Activated T-helper 1 cell treated with anti-CD3 and anti-CD28 coated beads, Interleukin-12 subunit alpha, Interleukin-12 subunit beta, Interleukin-2, Interleukin-4 antibody, amounts not matched to agents 30 ng/mL and 10 ng/mL and 1 ng/mL, durations not matched to agents 14 hours and 24 hours and 36 hours (primary cell): ENCODE results near the gene CXorf58. TPM values are rescaled to one million over a fixed set of nuclear protein-coding genes. Genes with fewer than 3 reads are reported as not detected.
"Not testable (repeated sequence)": the region's sequence is repeated elsewhere in the genome, so short reads cannot be mapped to it uniquely, and the experiment has no call there.

ENCODE experiments used
- DNase-seq: peaks from one replicate; pipeline ENCODE4 v3.0.0; 2021; ENCODE audit warnings: low spot score
- H3K27ac Mint-ChIP-seq: one replicate; pipeline ENCODE4 v1.8.0; 2021; ENCODE audit warnings: mild to moderate bottlenecking, mixed read lengths
- H3K27me3 Mint-ChIP-seq: one replicate; pipeline ENCODE4 v1.8.0; 2022; ENCODE audit warnings: mild to moderate bottlenecking, moderate library complexity, mixed read lengths; ENCODE audit not compliant: insufficient read depth
- H3K36me3 Mint-ChIP-seq: one replicate; pipeline ENCODE4 v1.8.0; 2021; ENCODE audit warnings: low read depth, mixed read lengths
- H3K4me1 Mint-ChIP-seq: one replicate; pipeline ENCODE4 v1.8.0; 2021; ENCODE audit warnings: low read depth, mixed read lengths
- H3K4me3 Mint-ChIP-seq: one replicate; pipeline ENCODE4 v1.8.0; 2021; ENCODE audit warnings: mild to moderate bottlenecking, moderate library complexity, mixed read lengths
- H3K9me3 Mint-ChIP-seq: one replicate; pipeline ENCODE4 v1.8.0; 2021; ENCODE audit warnings: mixed read lengths
- intact Hi-C: fragments of 100-400 bp; cut with micrococcal nuclease; formaldehyde crosslinking; loops from one replicate; pipeline ENCODE4 v1.15.1; 2024
- total RNA-seq: library from RNA; stranded (reverse); gene quantifications from 2 replicates; pipeline ENCODE4 v1.2.3, GENCODE V29; 2022

The CXorf58 gene
- total RNA-seq, 1 donor from 2014 or later: not detected

DNA sequence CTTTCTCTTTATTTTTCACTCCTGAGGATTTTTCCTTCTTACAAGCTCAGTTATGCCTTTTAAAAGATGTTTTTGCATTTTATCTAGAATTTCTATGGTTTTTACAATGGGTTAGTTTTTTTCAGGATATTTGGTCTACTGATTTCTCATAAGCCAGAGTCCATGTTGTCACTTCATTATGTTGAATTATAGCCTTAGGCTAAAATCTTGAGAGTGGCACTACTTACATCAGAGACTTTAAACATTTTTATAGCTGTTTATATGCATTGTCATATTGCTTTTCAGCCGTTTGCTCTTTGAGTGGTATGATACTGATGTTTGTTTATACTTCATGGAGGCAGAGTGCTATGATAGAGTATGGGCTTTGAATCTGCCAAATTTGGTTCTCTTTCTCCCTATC lies 36.4 kb downstream of the CXorf58 start:
- Mint-ChIP-seq H3K4me1 (peaks cover 8% of the 10 kb centered on the region), H3K36me3 (peaks cover 4% of the 10 kb centered on the region), H3K27me3 (no peaks in the 10 kb centered on the region), H3K27ac (no peak overlapping the region), H3K4me3 (no peak overlapping the region), H3K9me3 (no peaks in the 10 kb centered on the region)
- intact Hi-C loops: no loop called here
- DNase-seq: no peak

- no peak for DNase-seq
- intact Hi-C loops: no loop called here
- H3K9me3 Mint-ChIP-seq: no peaks in the 10 kb centered on the region
Measured at GRCh38 chrX:23945206-23945605, 37.4 kb downstream of the CXorf58 start.

DNA sequence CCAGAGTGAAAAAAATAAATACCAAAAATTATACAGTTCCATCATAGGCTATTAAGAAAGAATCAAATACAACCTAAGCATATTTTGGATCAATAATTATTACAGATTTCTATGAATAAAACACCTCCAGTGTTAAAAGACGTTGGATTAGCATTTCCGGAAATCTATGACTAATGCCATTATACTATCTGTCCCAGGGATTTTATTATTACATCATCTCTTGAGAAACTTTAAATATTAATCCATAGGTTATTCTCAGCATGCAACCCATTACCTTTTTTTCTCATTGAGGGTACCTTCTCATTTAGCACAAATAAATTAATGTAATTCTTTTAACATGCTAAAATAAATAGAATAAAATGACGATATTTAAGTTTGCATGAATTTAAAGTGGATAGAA lies 44.6 kb downstream of the CXorf58 start:
- DNase-seq: no peak
- Mint-ChIP-seq H3K9me3 (no peaks in the 10 kb centered on the region), H3K4me3 (peak overlapping the region; percentile 60), H3K27ac (no peak overlapping the region), H3K27me3 (no peaks in the 10 kb centered on the region), H3K36me3 (no peaks in the 10 kb centered on the region), H3K4me1 (peaks cover 32% of the 10 kb centered on the region)
- intact Hi-C loops: loop anchor here (2.0 to 5.0 kb wide), 4 partner anchors 35 to 210 kb away; partner anchors contain the start of genes ACOT9, SAT1 and ZFX

More at GRCh38 chrX:23945206-23945605, 37.4 kb downstream of the CXorf58 start:
- Mint-ChIP-seq H3K27ac (no peak overlapping the region), H3K27me3 (no peaks in the 10 kb centered on the region), H3K36me3 (peaks cover 4% of the 10 kb centered on the region), H3K4me1 (peaks cover 11% of the 10 kb centered on the region), H3K4me3 (no peak overlapping the region)

- H3K4me3 Mint-ChIP-seq: peak overlapping the region; percentile 82
- H3K9me3 Mint-ChIP-seq: no peaks in the 10 kb centered on the region
- H3K4me1 Mint-ChIP-seq: peaks cover 28% of the 10 kb centered on the region
- H3K27me3 Mint-ChIP-seq: no peaks in the 10 kb centered on the region
- intact Hi-C loops: loop anchor here (1.0 to 5.0 kb wide), 8 partner anchors 34 to 211 kb away; partner anchors contain the start of genes ACOT9, CXorf58, EIF2S3 and SAT1
- peak overlapping the region; percentile 95 for H3K27ac Mint-ChIP-seq
- no peaks in the 10 kb centered on the region for H3K36me3 Mint-ChIP-seq
- DNase-seq: peak; percentile 45
Measured at GRCh38 chrX:23952984-23953907, 45.4 kb downstream of the CXorf58 start.

GRCh38 chrX:23953908-23954269 lies 46.1 kb downstream of the CXorf58 start:
- H3K9me3 Mint-ChIP-seq: no peaks in the 10 kb centered on the region
- peaks cover 24% of the 10 kb centered on the region for H3K4me1 Mint-ChIP-seq
- H3K36me3 Mint-ChIP-seq: no peaks in the 10 kb centered on the region
- no peaks in the 10 kb centered on the region for H3K27me3 Mint-ChIP-seq
- peak overlapping the region; percentile 82 for H3K4me3 Mint-ChIP-seq
- no peak for DNase-seq
- intact Hi-C loops: loop anchor here (1.0 to 5.0 kb wide), 8 partner anchors 33 to 212 kb away; partner anchors contain the start of genes ACOT9, CXorf58, EIF2S3 and SAT1
- H3K27ac Mint-ChIP-seq: peak overlapping the region; percentile 95

- H3K4me3 Mint-ChIP-seq: no peak overlapping the region
- no peak overlapping the region for H3K27ac Mint-ChIP-seq
- H3K36me3 Mint-ChIP-seq: no peaks in the 10 kb centered on the region
- H3K4me1 Mint-ChIP-seq: peaks cover 26% of the 10 kb centered on the region
- no peaks in the 10 kb centered on the region for H3K27me3 Mint-ChIP-seq
- H3K9me3 Mint-ChIP-seq: no peaks in the 10 kb centered on the region
- intact Hi-C loops: loop anchor here (5.0 kb wide), 3 partner anchors 33 to 212 kb away; partner anchors contain the start of genes ACOT9 and ZFX
- DNase-seq: no peak
Measured at GRCh38 chrX:23954396-23954795, 46.6 kb downstream of the CXorf58 start.

- intact Hi-C loops: no loop called here
- Mint-ChIP-seq H3K36me3 (no peaks in the 10 kb centered on the region), H3K9me3 (no peaks in the 10 kb centered on the region), H3K4me3 (no peak overlapping the region), H3K27me3 (no peaks in the 10 kb centered on the region), H3K27ac (peak overlapping the region; percentile 67), H3K4me1 (peaks cover 8% of the 10 kb centered on the region)
- DNase-seq: no peak
Measured at GRCh38 chrX:23959781-23960180, 52.0 kb downstream of the CXorf58 start.

DNA sequence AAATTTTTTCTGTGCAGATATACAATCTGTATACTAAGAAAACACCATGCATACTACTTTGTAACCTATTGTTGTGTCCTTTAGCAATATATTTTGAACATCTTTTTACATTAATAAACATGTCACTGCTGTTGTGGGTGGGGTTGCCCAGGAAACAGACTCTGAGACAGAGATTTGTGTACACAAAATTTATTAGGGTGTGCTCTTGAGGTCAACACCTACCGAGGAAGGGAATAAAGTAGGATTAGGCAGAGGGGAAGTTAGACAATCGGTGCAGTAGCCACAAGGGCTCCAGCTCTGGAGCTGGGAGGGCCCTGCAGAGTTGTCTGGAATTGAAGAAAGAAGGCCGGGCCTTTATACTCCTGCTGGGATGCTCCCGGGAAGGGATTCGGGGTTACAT lies 56.4 kb downstream of the CXorf58 start:
- Mint-ChIP-seq H3K27ac (no peak overlapping the region), H3K36me3 (peaks cover 3% of the 10 kb centered on the region), H3K27me3 (no peaks in the 10 kb centered on the region), H3K4me3 (no peak overlapping the region), H3K4me1 (peaks cover 8% of the 10 kb centered on the region), H3K9me3 (no peaks in the 10 kb centered on the region)
- intact Hi-C loops: no loop called here
- no peak for DNase-seq

DNA sequence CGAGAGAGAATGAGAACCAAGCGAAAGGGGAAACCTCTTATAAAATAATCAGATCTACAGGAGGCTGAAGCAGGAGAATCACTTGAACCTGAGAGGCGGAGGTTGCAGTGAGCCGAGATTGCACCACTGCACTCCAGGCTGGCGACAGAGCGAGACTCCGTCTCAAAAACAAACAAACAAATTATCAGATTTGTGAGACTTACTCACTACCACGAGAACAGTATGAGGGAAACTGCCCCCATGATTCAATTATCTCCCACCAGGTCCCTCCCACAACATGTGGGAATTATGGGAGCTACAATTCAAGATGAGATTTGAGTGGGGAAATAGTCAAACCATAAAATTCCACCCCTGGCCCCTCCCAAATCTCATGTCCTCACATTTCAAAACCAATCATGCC lies 57.8 kb downstream of the CXorf58 start:
- DNase-seq, H3K27me3 Mint-ChIP-seq, H3K4me1 Mint-ChIP-seq, intact Hi-C loops, H3K9me3 Mint-ChIP-seq, H3K4me3 Mint-ChIP-seq, H3K36me3 Mint-ChIP-seq, H3K27ac Mint-ChIP-seq: not testable (repeated sequence)

GRCh38 chrX:23978491-23978890 lies 70.7 kb downstream of the CXorf58 start:
- H3K4me3 Mint-ChIP-seq: no peak overlapping the region
- H3K9me3 Mint-ChIP-seq: no peaks in the 10 kb centered on the region
- DNase-seq: no peak
- no peak overlapping the region for H3K27ac Mint-ChIP-seq
- peaks cover 12% of the 10 kb centered on the region for H3K36me3 Mint-ChIP-seq
- peaks cover 7% of the 10 kb centered on the region for H3K4me1 Mint-ChIP-seq
- intact Hi-C loops: no loop called here
- H3K27me3 Mint-ChIP-seq: no peaks in the 10 kb centered on the region

DNA sequence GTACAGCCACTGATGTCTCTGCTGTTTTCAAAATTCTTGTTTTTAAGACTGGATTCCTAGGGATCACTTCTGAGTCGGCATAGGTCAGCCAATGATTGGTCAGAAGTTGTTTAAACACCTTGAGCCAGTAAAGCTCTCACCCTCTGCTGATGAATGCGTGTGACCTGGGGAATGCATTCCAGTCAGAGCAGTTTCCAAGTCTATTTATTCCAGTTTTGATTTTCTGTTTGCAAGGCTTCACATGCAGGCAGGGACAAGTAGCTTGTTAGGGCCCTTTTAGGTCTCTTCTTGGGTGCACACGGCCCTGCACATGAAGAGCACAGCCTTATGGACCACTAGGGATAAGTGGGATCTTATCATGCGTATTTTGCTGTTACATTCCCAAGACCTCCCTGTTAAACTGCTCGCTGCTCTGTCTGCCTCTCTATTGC lies 72.2 kb downstream of the CXorf58 start:
- Mint-ChIP-seq H3K9me3 (no peaks in the 10 kb centered on the region), H3K4me3 (no peak overlapping the region), H3K27ac (no peak overlapping the region), H3K36me3 (peaks cover 16% of the 10 kb centered on the region), H3K4me1 (peaks cover 7% of the 10 kb centered on the region), H3K27me3 (no peaks in the 10 kb centered on the region)
- DNase-seq: no peak
- intact Hi-C loops: no loop called here

GRCh38 chrX:23981222-23981621 lies 73.4 kb downstream of the CXorf58 start:
- H3K27me3 Mint-ChIP-seq: no peaks in the 10 kb centered on the region

DNA sequence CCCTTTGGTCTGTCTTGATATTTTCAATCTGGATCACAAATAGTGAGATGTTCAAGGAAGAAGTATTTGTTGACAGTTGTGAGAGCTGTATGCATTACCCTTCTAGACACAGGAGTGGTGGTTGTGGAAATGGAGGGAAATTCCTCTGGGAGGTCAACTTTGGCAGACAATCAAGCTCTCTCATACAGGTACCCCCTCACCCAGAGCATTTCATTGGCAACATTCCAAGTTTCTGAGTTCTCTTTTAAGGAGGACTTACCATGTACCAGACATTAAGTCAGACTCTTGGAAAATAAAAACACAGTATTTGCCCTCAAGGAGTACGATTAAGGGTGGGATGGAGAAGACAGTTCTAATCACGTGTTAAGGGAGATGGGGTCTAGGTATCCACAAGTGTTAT lies 73.9 kb downstream of the CXorf58 start:
- Mint-ChIP-seq H3K4me3 (no peak overlapping the region), H3K27ac (no peak overlapping the region), H3K9me3 (no peaks in the 10 kb centered on the region), H3K4me1 (peaks cover 7% of the 10 kb centered on the region), H3K36me3 (peaks cover 20% of the 10 kb centered on the region), H3K27me3 (no peaks in the 10 kb centered on the region)
- DNase-seq: no peak
- intact Hi-C loops: no loop called here

More at GRCh38 chrX:23981222-23981621, 73.4 kb downstream of the CXorf58 start:
- Mint-ChIP-seq H3K36me3 (peaks cover 18% of the 10 kb centered on the region), H3K27ac (no peak overlapping the region), H3K4me3 (no peak overlapping the region), H3K9me3 (no peaks in the 10 kb centered on the region), H3K4me1 (peaks cover 7% of the 10 kb centered on the region)
- intact Hi-C loops: no loop called here
- DNase-seq: no peak
